HG02840 (cell line): Measurements from ENCODE around the gene GYPA.
"Not testable (repeated sequence)": the region's sequence is repeated elsewhere in the genome, so short reads cannot be mapped to it uniquely, and the experiment has no call there.

Source experiments
- ATAC-seq: cut with Tn5 transposase; IDR thresholded peaks from one replicate; pipeline ENCODE4 v1.9.1; 2021; ENCODE audit warnings: mild to moderate bottlenecking, moderate library complexity, moderate number of reproducible peaks; ENCODE audit not compliant: unreplicated experiment, low FRiP score

The GYPA gene

DNA sequence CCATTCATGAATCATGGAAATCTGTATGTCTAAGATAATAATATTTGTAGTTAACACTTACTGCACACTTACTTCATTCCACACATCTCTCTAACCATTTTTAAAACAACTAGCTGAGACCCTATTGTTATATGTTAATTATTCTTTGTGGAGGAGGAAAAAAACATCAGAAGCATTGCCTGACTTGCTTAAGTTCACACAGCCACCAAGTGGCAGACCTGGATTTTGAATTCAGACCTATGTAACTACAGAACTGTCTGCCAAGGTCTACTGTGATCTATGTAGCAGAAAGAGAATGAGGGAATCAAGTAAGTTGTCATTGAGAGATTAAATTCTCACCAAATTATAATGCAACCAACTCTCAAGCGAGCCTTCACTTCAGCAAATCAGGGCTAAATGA lies 10.4 kb downstream of the GYPA start:
- ATAC-seq, result not testable (repeated sequence)

GRCh38 chr4:144129336-144129875 lies 11.1 kb downstream of the GYPA start:
- ATAC-seq, result not testable (repeated sequence)

DNA sequence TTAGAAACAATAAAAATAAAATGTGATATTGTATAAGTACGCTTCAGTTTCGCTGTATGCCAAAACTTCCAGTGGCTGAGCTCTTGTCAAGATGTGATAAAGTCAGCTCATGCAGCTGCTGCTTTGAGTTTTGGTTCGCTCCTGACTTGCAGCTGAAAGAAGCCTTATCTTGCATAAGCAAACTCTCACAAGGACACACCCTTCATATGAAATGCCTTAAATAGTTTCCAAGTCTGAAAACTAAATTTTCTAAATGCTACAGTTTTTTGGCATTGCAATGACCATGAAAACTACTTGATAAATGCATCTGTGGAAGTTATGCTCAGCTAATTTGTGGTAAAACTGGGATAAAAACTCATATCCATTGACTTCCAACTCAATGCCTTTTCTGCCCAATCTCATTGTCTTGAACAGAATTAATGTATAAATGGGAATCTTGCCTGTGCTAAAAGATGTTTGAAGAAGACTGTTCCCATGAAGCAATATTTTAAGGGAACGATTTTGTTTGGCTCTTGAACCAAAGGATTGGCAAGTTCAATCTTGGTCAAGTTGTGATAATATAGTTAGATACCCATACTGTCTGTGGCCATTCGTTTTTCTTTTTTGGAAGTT lies 11.7 kb downstream of the GYPA start:
- ATAC-seq, result not testable (repeated sequence)

DNA sequence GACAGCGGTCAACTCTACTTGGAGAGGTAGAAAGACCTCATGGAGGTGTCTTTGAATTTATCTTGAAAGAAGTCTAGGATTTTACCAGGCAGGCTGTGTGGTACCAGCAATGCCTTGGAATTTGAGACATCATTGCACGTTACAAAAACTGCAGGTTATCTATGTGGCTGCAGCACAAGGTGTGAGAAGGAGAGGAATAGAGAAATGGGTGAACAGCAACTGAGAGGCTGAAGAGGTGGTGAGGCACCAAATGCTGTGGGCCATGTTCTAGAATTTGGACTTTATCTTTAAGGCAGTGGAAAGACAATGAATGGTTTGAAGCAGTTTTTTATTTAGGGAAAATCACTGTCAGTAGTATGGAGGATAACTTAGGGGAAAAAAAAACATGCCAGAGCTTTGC lies 15.4 kb downstream of the GYPA start:
- not testable (repeated sequence) for ATAC-seq

DNA sequence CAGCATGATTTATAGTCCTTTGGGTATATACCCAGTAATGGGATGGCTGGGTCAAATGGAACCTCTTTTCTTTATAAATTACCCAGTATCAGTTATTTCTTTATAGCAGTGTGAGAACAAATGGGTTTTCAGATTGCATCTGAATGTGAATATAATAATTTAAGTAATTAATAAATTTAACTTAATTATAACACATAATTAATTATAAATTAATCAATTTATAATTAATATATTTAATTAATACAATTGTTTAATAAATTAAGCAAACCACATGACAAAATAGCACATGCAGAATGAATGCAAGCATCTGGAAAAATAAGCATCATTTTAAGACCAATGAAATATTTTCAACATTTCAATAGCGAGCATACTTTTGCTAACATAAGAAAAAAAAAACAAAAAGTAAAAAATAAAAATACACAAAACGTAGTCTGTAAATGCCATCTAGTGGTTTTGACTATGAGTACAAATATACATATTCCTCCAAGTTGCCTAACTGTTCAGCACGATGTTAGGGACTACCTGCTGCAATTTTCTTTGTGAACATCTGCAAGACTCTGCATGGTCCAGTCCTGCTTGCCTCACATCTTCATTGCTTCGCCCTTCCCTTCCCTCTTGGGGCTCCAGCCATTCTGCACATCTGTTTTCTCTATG lies 16.4 kb downstream of the GYPA start:
- ATAC-seq, result not testable (repeated sequence)

DNA sequence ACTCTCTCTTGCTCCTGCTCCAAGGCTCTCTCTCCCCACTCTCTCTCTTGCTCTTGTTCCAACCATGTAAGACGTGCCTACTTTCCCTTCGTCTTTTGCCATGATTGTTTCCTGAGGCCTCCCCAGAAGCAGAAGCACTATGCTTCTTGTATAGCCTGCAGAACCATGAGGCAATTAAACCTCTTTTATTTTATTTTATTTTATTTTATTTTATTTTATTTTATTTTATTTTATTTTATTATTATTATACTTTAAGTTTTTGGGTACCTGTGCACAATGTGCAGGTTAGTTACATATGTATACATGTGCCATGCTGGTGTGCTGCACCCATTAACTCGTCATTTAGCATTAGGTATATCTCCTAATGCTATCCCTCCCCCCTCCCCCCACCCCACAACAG lies 17.2 kb downstream of the GYPA start:
- not testable (repeated sequence) for ATAC-seq

DNA sequence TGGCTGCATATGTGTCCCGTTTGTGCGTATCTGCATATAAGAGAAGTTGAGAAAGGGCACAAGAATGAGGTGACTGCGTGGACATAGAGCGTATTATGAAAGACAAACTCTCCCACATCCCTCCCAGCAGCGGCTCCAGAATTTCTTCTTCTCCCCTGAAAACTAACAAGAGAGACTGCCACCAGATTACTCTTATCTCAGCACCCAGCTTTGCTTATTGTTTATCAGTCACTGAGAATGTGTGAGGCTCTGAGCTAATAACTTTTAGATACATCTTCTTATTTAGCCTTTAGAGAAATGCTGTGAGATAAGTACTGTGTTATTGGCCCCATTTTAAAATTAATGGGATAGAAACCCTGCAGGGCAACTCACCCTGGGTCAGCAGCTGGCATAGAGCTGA lies 20.8 kb downstream of the GYPA start:
- not testable (repeated sequence) for ATAC-seq

GRCh38 chr4:144115519-144115918 lies 25.0 kb downstream of the GYPA start:
- ATAC-seq, result no peak

GRCh38 chr4:144113546-144113945 lies 27.0 kb downstream of the GYPA start:
- no peak for ATAC-seq

- no peak for ATAC-seq
These were observed 35.9 kb downstream of the GYPA start for GRCh38 chr4:144104509-144105130.

DNA sequence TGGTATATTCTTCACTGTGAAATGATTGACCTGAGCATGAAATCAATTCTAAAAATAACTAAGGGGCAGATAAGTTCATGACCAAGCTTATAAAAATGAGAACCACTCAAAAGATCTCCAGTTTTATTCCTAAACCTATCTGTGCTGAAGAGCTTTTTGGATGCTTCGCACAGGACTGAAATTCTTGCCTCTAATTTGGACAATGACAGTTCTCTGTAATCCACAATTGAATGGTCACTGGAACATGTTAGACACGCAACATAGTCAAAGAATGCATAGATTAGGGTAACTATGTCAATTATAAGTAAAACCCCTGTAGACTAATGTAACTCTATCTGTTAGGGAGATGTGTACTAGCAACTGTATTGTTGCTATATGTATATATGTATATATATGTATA lies 42.7 kb downstream of the GYPA start:
- ATAC-seq, result not testable (repeated sequence)

DNA sequence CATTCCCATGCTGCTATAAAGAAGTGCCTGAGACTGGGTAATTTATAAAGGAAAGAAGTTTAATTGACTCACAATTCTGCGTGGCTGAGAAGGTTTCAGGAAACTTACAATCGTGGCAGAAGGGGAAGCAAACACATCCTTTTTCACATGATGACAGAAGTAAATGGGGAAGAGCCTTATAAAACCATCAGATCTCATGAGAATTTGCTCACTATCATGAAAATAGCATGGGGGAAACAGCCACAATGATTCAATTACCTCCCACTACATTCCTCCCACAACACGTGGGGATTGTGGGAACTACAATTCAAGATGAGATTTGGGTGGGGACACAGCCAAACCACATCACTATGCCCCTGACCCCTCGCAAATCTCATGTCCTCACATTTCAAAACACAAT lies 46.5 kb downstream of the GYPA start:
- ATAC-seq, result not testable (repeated sequence)

DNA sequence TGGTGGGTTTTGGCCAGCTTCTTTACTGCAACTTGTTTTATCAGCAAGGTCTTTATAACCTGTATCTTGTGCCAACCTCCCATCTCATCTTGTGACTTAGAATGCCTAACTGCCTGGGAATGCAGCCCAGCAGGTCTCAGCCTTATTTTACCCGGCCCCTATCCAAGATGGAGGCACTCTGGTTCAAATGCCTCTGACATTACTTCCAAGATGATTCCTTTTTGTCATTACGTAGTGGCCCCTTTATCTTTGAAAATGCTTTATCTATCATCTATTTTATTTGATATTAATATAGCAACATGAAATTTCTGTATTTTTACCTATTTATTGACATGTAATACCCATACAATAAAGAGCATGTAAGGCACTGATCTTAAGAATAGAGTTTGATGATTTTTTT lies 49.3 kb downstream of the GYPA start:
- not testable (repeated sequence) for ATAC-seq

- ATAC-seq, result no peak
These were observed 49.8 kb downstream of the GYPA start for GRCh38 chr4:144090744-144091143.

DNA sequence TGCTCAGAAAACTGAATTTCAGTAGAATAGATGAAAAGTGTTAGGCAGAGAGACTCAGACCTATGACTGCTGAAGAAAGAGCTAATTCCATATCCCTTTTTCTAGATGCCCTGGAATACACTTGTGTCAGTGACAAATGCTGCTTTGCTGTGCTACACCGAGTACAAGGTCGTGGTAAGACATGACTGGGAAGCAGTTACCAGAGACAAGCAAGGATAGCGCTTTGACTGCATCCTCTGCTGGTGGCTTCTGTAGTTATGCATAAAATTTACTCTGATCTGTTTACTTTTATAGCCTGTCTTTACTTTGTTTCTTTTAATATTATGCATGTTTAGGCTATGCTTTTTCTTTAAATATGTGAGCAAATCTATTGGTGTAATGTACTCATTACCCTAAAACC lies 58.5 kb downstream of the GYPA start:
- ATAC-seq, result not testable (repeated sequence)

- ATAC-seq, result not testable (repeated sequence)
These were observed 60.4 kb downstream of the GYPA start for GRCh38 chr4:144080135-144080534.

DNA sequence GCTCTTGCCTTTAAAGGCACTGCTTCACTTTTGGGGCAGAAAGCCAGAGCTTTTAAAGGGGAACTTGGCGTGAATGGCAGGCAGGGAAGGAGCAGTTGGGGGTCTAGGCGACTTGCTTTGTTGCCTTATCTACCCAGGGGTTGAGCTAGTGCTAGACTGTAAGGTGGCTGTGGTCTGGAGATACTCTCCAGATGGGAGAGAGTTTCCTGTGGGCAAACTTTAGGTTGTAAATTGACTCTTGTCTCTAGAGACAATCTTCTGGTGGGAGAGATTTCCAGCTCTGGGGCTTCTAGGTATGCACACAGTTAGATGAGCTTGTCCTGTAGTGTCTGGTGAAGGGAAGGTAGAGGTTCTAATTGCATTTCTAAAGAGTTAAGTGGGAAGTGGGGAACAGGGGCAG lies 61.8 kb downstream of the GYPA start:
- ATAC-seq, result not testable (repeated sequence)

GRCh38 chr4:144061556-144061955 lies 79.0 kb downstream of the GYPA start:
- ATAC-seq, result not testable (repeated sequence)

- not testable (repeated sequence) for ATAC-seq
These were observed 80.2 kb downstream of the GYPA start for GRCh38 chr4:144060234-144060859.
